ENCODE results near the gene SENP7. TPM values are rescaled to one million over a fixed set of nuclear protein-coding genes. Genes with fewer than 3 reads are reported as not detected.
"Not testable (repeated sequence)": the region's sequence is repeated elsewhere in the genome, so short reads cannot be mapped to it uniquely, and the experiment has no call there.

SENP7 gene
- polyA plus RNA-seq, 3 donors: 1.6 to 12.4 (median 3.8) TPM

GRCh38 chr3:101551359-101552081 is 38.5 kb upstream of the SENP7 start:
- H3K9ac ChIP-seq (ENCODE audit: insufficient read depth, low read length, poor library complexity, severe bottlenecking); H3K27ac Mint-ChIP-seq; H3K9me3 ChIP-seq (replicated peaks in 1 of 2; ENCODE audit: control insufficient read depth in 1 of 2, insufficient read depth in 1 of 2, low read length in 2 of 2); intact Hi-C loops (cut with micrococcal nuclease); H3K4me3 Mint-ChIP-seq; H3K27me3 Mint-ChIP-seq (ENCODE audit: low read depth in 3 of 3); H2AFZ ChIP-seq (ENCODE audit: insufficient read depth, low read depth, low read length, poor library complexity, severe bottlenecking); H3K4me2 ChIP-seq (replicated peaks; ENCODE audit: extremely low read depth, low read length, poor library complexity, severe bottlenecking); H3K4me3 ChIP-seq (replicated peaks in 1 of 3; ENCODE audit: low read depth in 2 of 3, low read length in 3 of 3); H4K20me1 ChIP-seq (ENCODE audit: insufficient read depth, low read length); H3K27me3 ChIP-seq (ENCODE audit: control insufficient read depth in 2 of 2, insufficient read depth in 2 of 2, low read length in 2 of 2); H3K27ac ChIP-seq (ENCODE audit: low read depth in 1 of 2, low read length in 2 of 2); H3K36me3 ChIP-seq (replicated peaks in 1 of 2; ENCODE audit: control insufficient read depth in 1 of 2, insufficient read depth in 2 of 2, low read length in 2 of 2); H3K4me1 ChIP-seq (ENCODE audit: control insufficient read depth in 1 of 2, insufficient read depth in 2 of 2, low read length in 2 of 2); H3K79me2 ChIP-seq (ENCODE audit: insufficient read depth, low read length); H3K36me3 Mint-ChIP-seq; DNase-seq: not testable (repeated sequence)
- Mint-ChIP-seq H3K4me1 (peaks cover 16% of the 10 kb centered on the region), H3K9me3 (peaks cover 2 to 13% (median 7%) of the 10 kb centered on the region in 7 donors)
- WGBS (ENCODE audit: insufficient coverage): 97% methylated on average over 22 of the region's 50 CpGs

- H3K4me3 Mint-ChIP-seq: no peak overlapping the region
- H3K27me3 Mint-ChIP-seq (ENCODE audit: low read depth in 3 of 3): peaks cover 2% of the 10 kb centered on the region in 3 donors
- peaks cover 2 to 12% (median 5%) of the 10 kb centered on the region in 7 donors for H3K9me3 Mint-ChIP-seq
- TF ChIP-seq CTCF (IDR thresholded peaks at IDR 0.05): no peak
- DNase-seq: no peak
- Histone ChIP-seq H3K36me3 (replicated peaks in 1 of 2; ENCODE audit: control insufficient read depth in 1 of 2, insufficient read depth in 2 of 2, low read length in 2 of 2) (no peaks in the 10 kb centered on the region), H3K27me3 (ENCODE audit: control insufficient read depth in 2 of 2, insufficient read depth in 2 of 2, low read length in 2 of 2) (no peaks in the 10 kb centered on the region), H3K27ac (ENCODE audit: low read depth in 1 of 2, low read length in 2 of 2) (no peak overlapping the region), H3K79me2 (ENCODE audit: insufficient read depth, low read length) (no peaks in the 10 kb centered on the region), H3K4me3 (replicated peaks in 1 of 3; ENCODE audit: low read depth in 2 of 3, low read length in 3 of 3) (no peak overlapping the region), H3K9me3 (replicated peaks in 1 of 2; ENCODE audit: control insufficient read depth in 1 of 2, insufficient read depth in 1 of 2, low read length in 2 of 2) (no peaks in the 10 kb centered on the region), H3K9ac (ENCODE audit: insufficient read depth, low read length, poor library complexity, severe bottlenecking) (no peak overlapping the region), H3K4me2 (replicated peaks; ENCODE audit: extremely low read depth, low read length, poor library complexity, severe bottlenecking) (no peak overlapping the region), H2AFZ (ENCODE audit: insufficient read depth, low read depth, low read length, poor library complexity, severe bottlenecking) (no peak overlapping the region), H3K4me1 (ENCODE audit: control insufficient read depth in 1 of 2, insufficient read depth in 2 of 2, low read length in 2 of 2) (no peaks in the 10 kb centered on the region), H4K20me1 (ENCODE audit: insufficient read depth, low read length) (no peaks in the 10 kb centered on the region)
- H3K27ac Mint-ChIP-seq: no peak overlapping the region
- no CpG with 5 or more reads among the region's 1 CpG for WGBS (ENCODE audit: insufficient coverage)
- H3K36me3 Mint-ChIP-seq: no peaks in the 10 kb centered on the region
- peaks cover 14% of the 10 kb centered on the region for H3K4me1 Mint-ChIP-seq
- intact Hi-C loops (cut with micrococcal nuclease): no loop called here
Measured at GRCh38 chr3:101549473-101549872, 36.5 kb upstream of the SENP7 start.

Measured in CD14-positive monocyte (primary cell).